ENCODE results near the gene ZNF844. TPM values are rescaled to one million over a fixed set of nuclear protein-coding genes. Genes with fewer than 3 reads are reported as not detected.

Gene ZNF844
- total RNA-seq, 1 experiment from 2014 or later = 10.5 TPM

DNA sequence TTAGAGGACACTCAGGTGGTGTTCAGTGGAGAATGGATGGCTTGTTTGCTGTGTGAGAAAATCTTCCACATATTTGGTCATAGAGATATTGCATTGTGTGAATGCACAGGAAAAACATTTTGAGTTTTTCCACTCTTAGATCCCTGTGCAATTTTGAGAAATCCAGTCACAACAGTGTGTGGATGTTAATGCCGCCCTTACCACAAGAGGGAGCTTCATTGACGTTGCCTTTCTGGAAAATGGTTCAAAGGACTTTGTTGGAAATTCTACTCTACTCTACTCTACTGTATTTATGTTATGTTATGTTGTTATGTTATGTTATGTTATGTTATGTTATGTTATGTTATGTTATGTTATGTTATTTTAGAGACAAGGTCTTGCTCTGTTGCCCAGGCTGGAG, 62.2 kb downstream of the ZNF844 start:
- Mint-ChIP-seq H3K4me1 (0 out of 2 replicates have a peak, but pooled peaks cover 4% of the 10 kb centered on the region), H3K36me3 (peaks cover 27% of the 10 kb centered on the region), H3K9me3 (peaks cover 19% of the 10 kb centered on the region), H3K4me3 (no peak overlapping the region), H3K27me3 (ENCODE audit: low read depth) (no peaks in the 10 kb centered on the region; the same call in 1 of the 2 replicates), H3K27ac (0 out of 2 replicates have a peak overlapping the region, but pooled peaks have one; percentile 37)
- ChIA-PET CTCF (interaction anchor here (0.5 to 5.5 kb wide), 22 partner anchors 9 to 539 kb away, joined by 3 to 39 read pairs (median 5); partner anchors contain the start of genes MAN2B1, WDR83, ZNF136 and ZNF20), POLR2A (interaction anchor here (1.0 to 1.6 kb wide), 2 partner anchors 11 to 67 kb away, joined by 3 to 5 read pairs; no protein-coding TSS in a partner anchor)
- peak; percentile 22 for DNase-seq (ENCODE audit: low spot score)
- TF ChIP-seq NFATC4 (CRISPR knock-in tag; IDR thresholded peaks at IDR 0.05) = no peak
- TF ChIP-seq MYBL2 (CRISPR knock-in tag; IDR thresholded peaks at IDR 0.05) = no peak
- TF ChIP-seq, protein P1, sequence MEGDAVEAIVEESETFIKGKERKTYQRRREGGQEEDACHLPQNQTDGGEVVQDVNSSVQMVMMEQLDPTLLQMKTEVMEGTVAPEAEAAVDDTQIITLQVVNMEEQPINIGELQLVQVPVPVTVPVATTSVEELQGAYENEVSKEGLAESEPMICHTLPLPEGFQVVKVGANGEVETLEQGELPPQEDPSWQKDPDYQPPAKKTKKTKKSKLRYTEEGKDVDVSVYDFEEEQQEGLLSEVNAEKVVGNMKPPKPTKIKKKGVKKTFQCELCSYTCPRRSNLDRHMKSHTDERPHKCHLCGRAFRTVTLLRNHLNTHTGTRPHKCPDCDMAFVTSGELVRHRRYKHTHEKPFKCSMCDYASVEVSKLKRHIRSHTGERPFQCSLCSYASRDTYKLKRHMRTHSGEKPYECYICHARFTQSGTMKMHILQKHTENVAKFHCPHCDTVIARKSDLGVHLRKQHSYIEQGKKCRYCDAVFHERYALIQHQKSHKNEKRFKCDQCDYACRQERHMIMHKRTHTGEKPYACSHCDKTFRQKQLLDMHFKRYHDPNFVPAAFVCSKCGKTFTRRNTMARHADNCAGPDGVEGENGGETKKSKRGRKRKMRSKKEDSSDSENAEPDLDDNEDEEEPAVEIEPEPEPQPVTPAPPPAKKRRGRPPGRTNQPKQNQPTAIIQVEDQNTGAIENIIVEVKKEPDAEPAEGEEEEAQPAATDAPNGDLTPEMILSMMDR (IDR thresholded peaks at IDR 0.05) = peak; percentile 39; the same call in 1 of the 2 replicates
- ATAC-seq = peak; percentile 53

Other genes starting within 250 kb of the ZNF844 start
- 5.7 to 8.5 TPM (median 7.2 TPM) in 3 replicates for gene ZNF439, start 216.0 kb upstream of the ZNF844 start, total RNA-seq (2021)
- gene ZNF69, start 176.9 kb upstream of the ZNF844 start, total RNA-seq (2021) = 24.5 to 28.7 TPM (median 24.6 TPM) in 3 replicates
- 9.1 to 11.4 TPM (median 10.7 TPM) in 3 replicates for gene ZNF700, start 139.6 kb upstream of the ZNF844 start, total RNA-seq (2021)
- 2.4 to 3.1 TPM (median 2.9 TPM) in 3 replicates for gene ZNF763, start 99.7 kb upstream of the ZNF844 start, total RNA-seq (2021)
- gene ZNF433, start 29.1 kb upstream of the ZNF844 start, total RNA-seq (2021) = 2.9 TPM in 3 replicates
- 10.1 to 12.5 TPM (median 10.7 TPM) in 3 replicates for gene ZNF878, start 11.8 kb upstream of the ZNF844 start, total RNA-seq (2021)
- 5.0 to 9.1 TPM (median 7.8 TPM) in 3 replicates for gene ZNF20, start 75.6 kb downstream of the ZNF844 start, total RNA-seq (2021)
- gene ZNF625, start 92.0 kb downstream of the ZNF844 start, total RNA-seq (2021) = 23.9 to 26.0 TPM (median 24.5 TPM) in 3 replicates
- 6.2 to 6.7 TPM (median 6.7 TPM) in 3 replicates for gene ZNF136, start 98.4 kb downstream of the ZNF844 start, total RNA-seq (2021)
- 4.8 to 7.6 TPM (median 6.4 TPM) in 3 replicates for gene ZNF44, start 230.2 kb downstream of the ZNF844 start, total RNA-seq (2021)